Fibroblast of mammary gland (primary cell): ENCODE data around the gene HSP90AB1.

Experiments used
- DNase-seq: peaks from one replicate; pipeline ENCODE4 v3.0.0-alpha.2; 2010; ENCODE audit warnings: low read depth
- H3K4me3 ChIP-seq: 2 replicates; pipeline ENCODE4 v1.5.1; 2011; ENCODE audit warnings: low read depth, mild to moderate bottlenecking, low read length, moderate library complexity; ENCODE audit not compliant: control insufficient read depth
- TF ChIP-seq, protein P1 (sequence below): conservative IDR thresholded peaks from 2 replicates; pipeline ENCODE4 v1.5.1; 2011; ENCODE audit warnings: low read depth, low read length, inconsistent platforms; ENCODE audit not compliant: control insufficient read depth, insufficient read depth

Gene HSP90AB1

DNA sequence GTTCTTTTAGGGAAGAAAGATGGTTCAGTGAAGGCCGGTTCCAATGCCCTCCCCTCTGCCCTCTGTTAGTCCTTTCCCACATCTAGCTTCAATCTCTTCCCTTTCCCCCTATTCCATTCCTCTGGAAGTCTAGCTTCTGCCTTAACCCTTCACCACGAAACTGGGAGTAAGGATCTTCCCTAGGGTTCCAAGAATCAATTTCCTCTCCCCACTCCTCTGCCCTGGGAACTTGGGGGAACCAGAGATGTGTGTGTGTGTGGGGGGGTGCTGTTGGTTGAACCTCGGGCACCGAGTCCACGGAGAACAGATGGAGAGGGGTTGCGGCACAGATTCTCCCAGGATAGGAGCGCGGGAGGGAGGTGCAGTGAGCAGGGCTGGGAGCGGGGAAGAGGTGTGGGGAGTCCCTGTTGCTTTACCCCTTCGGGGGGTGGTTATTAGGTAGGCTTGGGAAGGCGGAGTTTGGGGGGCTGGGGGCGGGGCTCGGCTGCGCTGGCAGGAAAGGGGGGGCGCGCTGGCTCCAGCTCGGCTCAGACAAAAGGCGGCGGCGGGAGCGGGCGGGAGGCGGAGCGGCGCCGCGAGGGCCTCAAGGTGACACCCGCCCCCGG is 23.1 kb downstream of the HSP90AB1 start, which contains the start of gene TMEM151B:
TSS of gene TMEM151B (plus strand) at position 530 of the 605 bp plus-strand sequence. CDS start 293 bp downstream, outside the sequence.
- TF ChIP-seq, protein P1, sequence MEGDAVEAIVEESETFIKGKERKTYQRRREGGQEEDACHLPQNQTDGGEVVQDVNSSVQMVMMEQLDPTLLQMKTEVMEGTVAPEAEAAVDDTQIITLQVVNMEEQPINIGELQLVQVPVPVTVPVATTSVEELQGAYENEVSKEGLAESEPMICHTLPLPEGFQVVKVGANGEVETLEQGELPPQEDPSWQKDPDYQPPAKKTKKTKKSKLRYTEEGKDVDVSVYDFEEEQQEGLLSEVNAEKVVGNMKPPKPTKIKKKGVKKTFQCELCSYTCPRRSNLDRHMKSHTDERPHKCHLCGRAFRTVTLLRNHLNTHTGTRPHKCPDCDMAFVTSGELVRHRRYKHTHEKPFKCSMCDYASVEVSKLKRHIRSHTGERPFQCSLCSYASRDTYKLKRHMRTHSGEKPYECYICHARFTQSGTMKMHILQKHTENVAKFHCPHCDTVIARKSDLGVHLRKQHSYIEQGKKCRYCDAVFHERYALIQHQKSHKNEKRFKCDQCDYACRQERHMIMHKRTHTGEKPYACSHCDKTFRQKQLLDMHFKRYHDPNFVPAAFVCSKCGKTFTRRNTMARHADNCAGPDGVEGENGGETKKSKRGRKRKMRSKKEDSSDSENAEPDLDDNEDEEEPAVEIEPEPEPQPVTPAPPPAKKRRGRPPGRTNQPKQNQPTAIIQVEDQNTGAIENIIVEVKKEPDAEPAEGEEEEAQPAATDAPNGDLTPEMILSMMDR = no peak
- H3K4me3 ChIP-seq = no peak within 1 kb of the TSS
- no peak for DNase-seq

DNA sequence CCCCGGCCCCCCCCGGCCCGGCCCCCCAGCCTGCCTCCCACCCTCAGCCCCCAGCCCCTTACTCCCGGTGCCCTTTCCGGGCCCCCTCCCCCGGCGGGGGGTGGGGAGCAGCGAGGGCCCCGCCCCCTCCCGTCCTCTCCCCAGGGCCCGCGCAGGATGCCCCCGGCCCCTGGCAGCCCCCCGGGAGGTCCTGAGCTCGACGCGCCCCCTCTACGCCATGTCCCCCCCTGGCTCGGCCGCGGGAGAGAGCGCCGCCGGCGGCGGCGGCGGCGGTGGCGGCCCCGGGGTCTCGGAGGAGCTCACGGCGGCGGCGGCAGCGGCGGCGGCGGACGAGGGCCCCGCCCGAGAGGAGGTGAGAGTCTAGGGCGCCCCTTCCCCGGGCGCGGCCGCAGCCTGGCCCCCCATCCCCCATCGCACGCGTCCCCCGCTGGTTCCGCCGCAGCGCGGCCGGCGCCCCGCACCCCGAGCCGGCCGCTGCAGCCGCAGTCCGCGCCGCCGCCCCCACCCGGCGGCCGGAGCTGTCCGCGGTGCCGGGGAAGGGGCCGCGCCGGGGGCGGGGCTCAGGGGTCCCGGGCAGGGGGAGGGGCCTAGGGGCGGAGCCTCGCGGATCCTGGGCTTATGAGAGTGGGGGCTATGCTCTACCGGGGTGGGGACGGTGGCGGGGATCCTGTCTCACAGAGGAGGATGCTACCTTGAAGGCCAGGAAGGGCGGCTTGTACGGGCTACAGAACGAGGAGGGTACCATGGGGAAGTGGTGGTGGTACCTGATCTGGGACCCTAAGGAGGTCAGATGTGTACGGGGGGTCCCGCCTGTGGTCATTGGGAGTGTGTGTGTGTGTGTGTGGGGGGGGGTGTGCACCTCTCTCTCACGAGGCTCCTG is 23.9 kb downstream of the HSP90AB1 start:
- H3K4me3 ChIP-seq = no peak overlapping the region
- DNase-seq = no peak
- TF ChIP-seq, protein P1 = no peak

DNA sequence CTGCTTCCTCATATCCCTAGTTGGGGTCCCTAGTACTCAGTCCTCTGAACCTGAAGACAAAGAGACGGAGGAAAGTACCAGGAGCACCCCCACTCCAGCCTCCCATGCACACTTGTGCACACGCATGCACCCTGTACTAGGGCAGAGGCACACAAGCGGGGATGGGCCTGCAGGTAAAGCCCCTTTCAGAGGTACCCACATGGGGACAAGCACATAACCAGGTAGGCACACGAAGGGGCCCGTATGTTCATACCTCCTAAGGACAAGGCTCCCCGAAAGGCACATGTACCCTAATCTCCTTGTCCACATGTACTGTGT is 24.5 kb downstream of the HSP90AB1 start:
- DNase-seq = no peak
- H3K4me3 ChIP-seq = no peak overlapping the region
- TF ChIP-seq, protein P1 = no peak

DNA sequence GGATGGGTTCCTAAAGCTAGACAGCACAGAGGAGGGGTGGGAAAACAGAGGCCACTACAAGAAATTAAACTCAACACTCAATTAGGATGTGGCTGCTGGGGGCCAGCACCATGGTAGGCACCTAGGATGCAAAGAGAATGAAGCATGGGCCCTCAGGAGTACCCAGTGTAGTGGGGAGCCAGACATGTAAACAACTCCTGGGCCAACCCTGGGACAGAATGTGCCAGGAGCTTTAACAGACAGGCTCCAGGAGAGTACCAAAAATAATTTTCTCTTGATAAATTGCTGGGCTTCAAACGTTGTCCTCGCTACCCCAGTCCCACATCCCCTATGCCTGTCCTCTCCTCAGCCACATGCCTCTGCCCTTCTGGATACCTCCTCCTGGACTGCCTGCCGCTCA is 25.0 kb downstream of the HSP90AB1 start:
- no peak for DNase-seq
- TF ChIP-seq, protein P1 = no peak
- H3K4me3 ChIP-seq = no peak overlapping the region

DNA sequence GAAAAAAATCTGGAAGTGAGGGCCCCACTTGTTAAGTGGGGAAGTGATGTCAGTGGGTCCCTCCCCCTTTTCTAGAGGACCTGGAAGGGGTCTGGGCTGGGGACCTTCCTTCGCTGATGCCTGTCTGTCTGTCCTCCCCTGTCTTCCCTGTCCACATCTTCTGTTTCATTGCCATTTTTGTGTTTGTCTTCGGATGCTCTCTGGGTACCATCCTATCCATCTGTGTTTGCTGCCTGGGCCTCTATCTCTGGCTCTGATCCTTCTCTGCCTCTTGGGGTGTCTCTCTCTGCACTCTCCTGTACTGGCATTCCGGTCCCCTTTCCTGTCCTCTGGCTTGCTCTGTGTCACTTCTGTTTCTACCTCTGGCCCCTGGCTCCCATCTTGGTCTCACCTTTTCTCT is 25.6 kb downstream of the HSP90AB1 start:
- no peak for DNase-seq
- H3K4me3 ChIP-seq = no peak overlapping the region
- TF ChIP-seq, protein P1 = no peak

DNA sequence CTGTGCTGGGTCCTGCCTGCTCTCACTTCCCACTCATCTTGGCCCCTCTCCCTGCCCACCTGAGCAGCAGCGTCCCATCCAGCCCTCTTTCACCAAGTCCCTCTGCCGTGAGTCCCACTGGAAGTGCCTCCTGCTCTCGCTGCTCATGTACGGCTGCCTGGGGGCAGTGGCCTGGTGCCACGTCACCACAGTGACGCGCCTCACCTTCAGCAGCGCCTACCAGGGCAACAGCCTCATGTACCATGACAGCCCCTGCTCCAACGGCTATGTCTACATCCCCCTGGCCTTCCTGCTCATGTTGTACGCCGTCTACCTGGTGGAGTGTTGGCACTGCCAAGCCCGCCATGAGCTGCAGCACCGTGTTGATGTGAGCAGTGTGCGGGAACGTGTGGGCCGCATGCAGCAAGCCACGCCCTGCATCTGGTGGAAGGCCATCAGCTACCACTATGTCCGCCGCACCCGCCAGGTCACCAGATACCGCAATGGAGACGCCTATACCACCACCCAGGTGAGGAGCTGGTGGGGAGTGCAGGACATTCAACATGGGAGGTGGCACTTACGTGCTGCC is 26.2 kb downstream of the HSP90AB1 start:
- H3K4me3 ChIP-seq = no peak overlapping the region
- TF ChIP-seq, protein P1 = no peak
- no peak for DNase-seq
